Stimulated activated CD4-positive, alpha-beta T cell treated with anti-CD3 and anti-CD28 coated beads, TNF-alpha, amount 100 ng/mL, for 1 hour (primary cell): ENCODE results near the gene DPP6.
"Not testable (repeated sequence)": the region's sequence is repeated elsewhere in the genome, so short reads cannot be mapped to it uniquely, and the experiment has no call there.

Source experiments
- DNase-seq, 3 donors: peaks; one replicate each; pipeline ENCODE4 v3.0.0-alpha.2; 2020; ENCODE audit warnings: low read depth in 3 of 3, low spot score in 1 of 3

Gene DPP6

GRCh38 chr7:154051643-154052529, at the start of gene DPP6:
Gene DPP6, plus strand, starts transcription at chr7:154052398.
- DNase-seq = not testable (repeated sequence)

- DNase-seq = not testable (repeated sequence)
Observed at GRCh38 chr7:154009423-154009911, 42.7 kb upstream of the DPP6 start.

GRCh38 chr7:154010726-154011568, 41.3 kb upstream of the DPP6 start:
- DNase-seq = not testable (repeated sequence)

GRCh38 chr7:154012800-154013199, 39.4 kb upstream of the DPP6 start:
- DNase-seq = not testable (repeated sequence)

- not testable (repeated sequence) for DNase-seq
Observed at GRCh38 chr7:154015636-154016035, 36.6 kb upstream of the DPP6 start.

GRCh38 chr7:154018354-154018753, 33.8 kb upstream of the DPP6 start:
- not testable (repeated sequence) for DNase-seq

- DNase-seq = not testable (repeated sequence)
Observed at GRCh38 chr7:154027805-154028204, 24.4 kb upstream of the DPP6 start.

- DNase-seq = not testable (repeated sequence)
Observed at GRCh38 chr7:154030476-154031080, 21.6 kb upstream of the DPP6 start.

- DNase-seq = not testable (repeated sequence)
Observed at GRCh38 chr7:154039466-154040165, 12.6 kb upstream of the DPP6 start.

- not testable (repeated sequence) for DNase-seq
Observed at GRCh38 chr7:154050394-154050793, 1.8 kb upstream of the DPP6 start.

GRCh38 chr7:154051006-154051642, 1.1 kb upstream of the DPP6 start:
- not testable (repeated sequence) for DNase-seq

- DNase-seq = not testable (repeated sequence)
Observed at GRCh38 chr7:154052530-154053252, 493 bp downstream of the DPP6 start.

- DNase-seq = not testable (repeated sequence)
Observed at GRCh38 chr7:154053466-154054312, 1.5 kb downstream of the DPP6 start.

- not testable (repeated sequence) for DNase-seq
Observed at GRCh38 chr7:154054664-154055063, 2.5 kb downstream of the DPP6 start.

GRCh38 chr7:154055491-154056106, 3.4 kb downstream of the DPP6 start:
- not testable (repeated sequence) for DNase-seq

GRCh38 chr7:154058783-154059182, 6.6 kb downstream of the DPP6 start:
- DNase-seq = not testable (repeated sequence)

- DNase-seq = not testable (repeated sequence)
Observed at GRCh38 chr7:154060551-154060950, 8.4 kb downstream of the DPP6 start.

- DNase-seq = not testable (repeated sequence)
Observed at GRCh38 chr7:154071833-154072232, 19.6 kb downstream of the DPP6 start.
